Cardiac septum (tissue), 1 donor: ENCODE measurements around the gene BEND3. TPM values are rescaled to one million over a fixed set of nuclear protein-coding genes. Genes with fewer than 3 reads are reported as not detected.
"Not testable (repeated sequence)": the region's sequence is repeated elsewhere in the genome, so short reads cannot be mapped to it uniquely, and the experiment has no call there.

Experiments
- DNase-seq: peaks from one replicate; pipeline ENCODE4 v3.0.0-alpha.2; 2020; ENCODE audit warnings: low spot score
- intact Hi-C: fragments of 100-400 bp; cut with DNase I; formaldehyde crosslinking; loops from one replicate; pipeline ENCODE4 v1.14.0; 2022
- long read RNA-seq: library from polyadenylated mRNA; unstranded; transcript quantifications from one replicate; pipeline ENCODE4 v2.0.0, GENCODE V29; 2021
- total RNA-seq: library from RNA; stranded (reverse); fragmentation: NEBNext Ultra II Directional; extraction: Animal tissue kit (Norgen Biotek cat#: 25700); gene quantifications from one replicate; pipeline ENCODE4 v1.2.1, GENCODE V29; 2021
- donor health status: DM: no; HTN: no; CAD: no.

The BEND3 gene
- total RNA-seq: 2.1 TPM
- long read RNA-seq, partial matches to known transcripts: 0 of 2 reads
- long read RNA-seq, other reads (novel, unspliced or antisense): 2 of 2 reads

DNA sequence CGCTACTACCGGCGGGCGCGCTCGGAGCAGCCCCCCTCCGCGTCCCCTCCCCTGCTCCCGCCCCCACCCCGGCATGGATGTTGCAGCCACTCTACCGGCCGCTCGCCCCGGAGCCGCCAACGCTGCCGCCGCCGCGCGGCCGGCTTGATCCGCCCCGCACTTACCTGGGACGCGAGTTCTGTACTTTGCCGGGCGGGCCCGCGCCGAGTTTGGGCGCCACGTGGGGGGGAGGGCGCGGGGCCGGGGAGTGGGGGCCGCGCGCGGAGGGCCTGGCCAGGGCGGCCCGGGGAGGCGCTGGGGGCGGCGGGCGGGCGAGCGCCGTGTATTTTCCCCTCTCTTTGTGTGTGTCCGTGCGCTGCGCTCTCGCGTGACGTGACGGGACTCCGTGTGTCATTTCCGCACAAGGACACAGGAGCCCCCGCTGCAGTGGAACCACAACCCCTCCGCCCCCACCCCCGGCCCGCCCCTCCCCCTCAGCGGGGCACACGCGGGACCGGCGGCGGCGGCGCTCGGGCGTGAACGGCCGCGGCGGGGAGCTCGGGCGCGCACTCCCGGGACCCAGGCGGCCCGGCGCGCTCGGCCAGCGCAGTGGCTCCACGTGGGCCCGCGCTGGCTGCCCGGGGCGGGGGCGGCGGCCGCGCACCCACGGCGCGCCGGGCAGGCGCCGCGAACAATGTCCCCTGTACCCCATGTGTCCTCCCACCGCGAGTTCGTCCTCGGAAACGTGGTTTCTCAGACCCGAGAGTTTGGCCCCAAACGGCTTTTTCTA is at the start of gene BEND3:
Gene BEND3, minus strand, starts transcription at position 590 of the 769 bp plus-strand sequence. CDS start 16,230 bp downstream, outside the sequence.
- DNase-seq: peak; percentile 75
- intact Hi-C loops: loop anchor here (2.0 to 10.0 kb wide), 2 partner anchors 86 to 370 kb away; partner anchors contain the start of gene MTRES1

DNA sequence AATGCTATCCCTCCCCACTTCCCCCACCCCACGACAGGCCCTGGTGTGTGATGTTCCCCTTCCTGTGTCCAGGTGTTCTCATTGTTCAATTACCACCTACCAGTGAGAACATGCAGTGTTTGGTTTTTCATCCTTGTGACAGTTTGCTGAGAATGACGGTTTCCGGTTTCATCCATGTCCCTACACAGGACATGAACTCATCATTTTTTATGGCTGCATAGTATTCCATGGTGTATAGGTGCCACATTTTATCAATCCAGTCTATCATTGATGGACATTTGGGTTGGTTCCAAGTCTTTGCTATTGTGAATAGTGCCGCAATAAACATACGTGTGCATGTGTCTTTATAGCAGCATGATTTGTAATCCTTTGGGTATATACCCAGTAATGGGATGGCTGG is 49.0 kb upstream of the BEND3 start:
- DNase-seq, intact Hi-C loops: not testable (repeated sequence)

DNA sequence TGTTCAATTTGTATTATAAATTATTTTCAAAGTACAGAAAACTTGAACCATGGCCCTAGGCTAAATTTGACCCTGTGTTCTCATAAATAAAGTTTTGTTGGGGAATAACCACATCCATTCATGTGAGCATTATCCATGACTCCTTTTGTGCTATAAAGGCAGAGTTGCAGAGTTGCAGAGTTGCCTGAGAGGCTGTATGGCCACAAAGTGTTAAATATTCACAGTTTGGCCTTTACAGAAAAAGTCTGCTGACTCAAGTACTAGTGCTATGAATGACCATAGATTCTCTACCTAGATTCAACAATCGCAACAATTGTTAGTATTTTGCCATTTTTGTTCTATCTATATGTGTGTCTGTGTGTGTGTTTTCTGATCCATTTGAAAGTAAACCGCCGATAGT is 46.2 kb upstream of the BEND3 start:
- no peak for DNase-seq
- intact Hi-C loops: no loop called here

GRCh38 chr6:107156617-107157016 is 41.3 kb upstream of the BEND3 start:
- intact Hi-C loops: no loop called here

GRCh38 chr6:107154801-107155160 is 39.5 kb upstream of the BEND3 start:
- intact Hi-C loops: no loop called here
- DNase-seq: no peak

More at GRCh38 chr6:107156617-107157016, 41.3 kb upstream of the BEND3 start:
- no peak for DNase-seq

GRCh38 chr6:107154131-107154800 is 39.0 kb upstream of the BEND3 start:
- intact Hi-C loops: no loop called here
- DNase-seq: no peak

GRCh38 chr6:107152638-107153430 is 37.5 kb upstream of the BEND3 start:
- intact Hi-C loops: no loop called here
- DNase-seq: no peak

- intact Hi-C loops: no loop called here
- DNase-seq: no peak
These were observed 29.4 kb upstream of the BEND3 start for GRCh38 chr6:107144666-107145065.

- intact Hi-C loops: no loop called here
These were observed 28.7 kb upstream of the BEND3 start for GRCh38 chr6:107144014-107144413.

DNA sequence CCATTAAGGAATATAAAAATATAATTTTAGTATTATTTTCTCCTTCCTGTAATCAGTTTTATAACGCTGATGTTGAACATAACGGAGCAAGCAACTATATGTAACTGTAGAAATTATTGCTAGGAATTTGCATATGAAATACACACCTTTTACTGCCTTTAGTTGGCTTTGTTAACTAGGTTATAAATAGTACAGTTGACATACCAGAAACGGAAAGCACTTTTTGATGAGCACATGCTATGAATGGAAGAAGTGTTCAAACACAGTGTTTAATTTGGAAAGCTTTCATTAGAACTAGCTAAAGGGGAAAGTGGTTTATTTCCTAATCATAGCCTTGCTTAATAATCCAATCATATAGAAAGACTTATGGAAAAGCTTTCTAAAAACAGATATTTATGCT is 25.3 kb upstream of the BEND3 start:
- DNase-seq: no peak
- intact Hi-C loops: no loop called here

More at GRCh38 chr6:107144014-107144413, 28.7 kb upstream of the BEND3 start:
- no peak for DNase-seq

DNA sequence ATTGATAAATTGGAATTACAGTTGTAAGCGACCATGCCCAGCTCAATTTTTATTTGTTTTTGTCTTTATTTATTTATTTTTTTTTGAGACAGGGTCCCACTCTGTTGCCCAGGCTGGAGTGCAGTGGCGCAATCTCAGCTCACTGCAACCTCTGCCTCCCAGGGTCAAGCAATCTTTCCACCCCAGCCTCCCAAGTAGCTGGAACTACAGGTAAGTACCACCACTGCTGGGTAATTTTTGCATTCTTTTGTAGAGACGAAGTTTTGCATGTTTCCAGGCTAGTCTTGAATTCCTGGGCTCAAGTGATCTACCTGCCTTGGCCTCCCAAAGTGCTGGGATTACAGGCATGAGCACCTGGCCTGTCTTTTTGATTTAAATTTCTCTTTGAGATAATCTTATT is 21.0 kb upstream of the BEND3 start:
- intact Hi-C loops: not testable (repeated sequence)

GRCh38 chr6:107135048-107135680 is 19.8 kb upstream of the BEND3 start:
- DNase-seq, intact Hi-C loops: not testable (repeated sequence)

More for the DNA sequence above, 21.0 kb upstream of the BEND3 start:
- not testable (repeated sequence) for DNase-seq

GRCh38 chr6:107132330-107132954 is 17.1 kb upstream of the BEND3 start:
- intact Hi-C loops: no loop called here
- peak; percentile 43 for DNase-seq

- intact Hi-C loops: no loop called here
- DNase-seq: peak; percentile 62
These were observed 14.1 kb upstream of the BEND3 start for GRCh38 chr6:107129370-107129925.

- no peak for DNase-seq
- intact Hi-C loops: no loop called here
These were observed 13.3 kb upstream of the BEND3 start for GRCh38 chr6:107128577-107128976.

DNA sequence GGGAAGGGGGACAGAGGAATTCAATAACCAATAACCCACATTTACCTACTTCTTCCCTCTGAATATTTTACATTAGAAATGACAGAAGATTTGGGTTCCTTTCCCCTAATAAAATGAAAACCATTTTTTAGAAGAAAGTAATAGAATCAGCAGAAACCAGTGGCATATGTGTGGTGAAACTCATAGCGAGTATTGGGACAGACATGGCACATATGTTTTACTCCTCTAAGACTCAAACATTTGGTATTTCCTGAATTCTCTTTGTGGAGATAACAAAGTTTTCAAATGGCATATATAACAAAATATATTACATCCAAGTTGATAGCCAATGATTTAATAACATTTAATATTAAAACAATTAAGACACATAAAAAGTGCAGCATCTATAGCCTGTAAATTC is 12.9 kb upstream of the BEND3 start:
- intact Hi-C loops: no loop called here

DNA sequence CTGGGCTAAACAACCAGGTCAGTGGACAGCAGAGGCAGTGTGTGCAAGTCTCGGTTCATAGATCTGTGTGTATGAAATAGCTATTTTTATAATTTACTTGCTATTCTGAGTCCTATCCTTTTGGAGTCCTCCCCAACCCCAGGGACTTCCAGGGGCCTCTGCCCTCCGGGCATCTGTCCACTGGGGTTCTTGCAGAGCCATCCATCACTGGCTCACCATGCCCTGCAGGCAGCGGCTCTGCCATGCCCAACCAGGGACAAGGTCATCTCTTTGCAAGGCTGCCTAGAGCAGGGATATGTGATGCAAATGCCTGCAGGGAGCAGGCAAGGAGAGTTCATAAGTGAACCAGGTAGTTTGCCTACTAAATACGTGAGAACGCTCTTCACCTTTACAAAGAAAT is 10.5 kb upstream of the BEND3 start:
- intact Hi-C loops: no loop called here
- DNase-seq: peak; percentile 62

More for the DNA sequence above, 12.9 kb upstream of the BEND3 start:
- DNase-seq: no peak

- DNase-seq: peak; percentile 14
- intact Hi-C loops: no loop called here
These were observed 9.6 kb upstream of the BEND3 start for GRCh38 chr6:107124934-107125348.

GRCh38 chr6:107123501-107123900 is 8.2 kb upstream of the BEND3 start:
- intact Hi-C loops: no loop called here
- peak; percentile 7 for DNase-seq
